OCI-LY3 (cell line): Measurements from ENCODE around the gene SKAP2.

ENCODE experiments used
- H2AFZ ChIP-seq: fragments of 200-600, 300-600 bp; shearing (Covaris generic); 2 replicates; pipeline ENCODE4 v1.6.0; 2014; ENCODE audit warnings: antibody characterized with exemption, low read depth, low read length
- H3K27ac ChIP-seq: fragments of 200-600, 300-600 bp; sonication (generic); 2 replicates; pipeline ENCODE4 v1.5.1; 2014; ENCODE audit warnings: mild to moderate bottlenecking, low read length, moderate library complexity, mixed read lengths
- H3K27me3 ChIP-seq: fragments of 200-600, 300-600 bp; sonication (generic); 2 replicates; pipeline ENCODE4 v1.6.1; 2014; ENCODE audit warnings: low read depth, low read length, mixed read lengths
- H3K36me3 ChIP-seq: fragments of 200-600, 300-600 bp; sonication (generic); replicated peaks from 2 replicates; pipeline ENCODE3; 2014; ENCODE audit warnings: low read depth, low read length, mixed read lengths
- H3K4me1 ChIP-seq: fragments of 300-600, 200-600 bp; sonication (generic); 2 replicates; pipeline ENCODE4 v1.6.1; 2014; ENCODE audit warnings: low read length, mixed read lengths
- H3K4me2 ChIP-seq: fragments of 200-600, 300-600 bp; sonication (generic); 2 replicates; pipeline ENCODE4 v1.6.1; 2014; ENCODE audit warnings: low read length, mixed read lengths
- H3K4me3 ChIP-seq: fragments of 300-600, 200-600 bp; sonication (generic); 2 replicates; pipeline ENCODE4 v1.5.1; 2014; ENCODE audit warnings: antibody characterized with exemption, mild to moderate bottlenecking, low read length, moderate library complexity
- H3K79me2 ChIP-seq: fragments of 300-600, 200-600 bp; shearing (Covaris generic); 2 replicates; pipeline ENCODE4 v1.6.1; 2014; ENCODE audit warnings: mild to moderate bottlenecking, low read length, mixed read lengths
- H3K9ac ChIP-seq: fragments of 300-600, 200-600 bp; shearing (Covaris generic); 2 replicates; pipeline ENCODE4 v1.6.0; 2014; ENCODE audit warnings: mild to moderate bottlenecking, low read length, moderate library complexity
- H3K9me3 ChIP-seq: fragments of 200-600, 300-600 bp; shearing (Covaris generic); 2 replicates; pipeline ENCODE4 v1.6.1; 2014; ENCODE audit warnings: low read length, mixed read lengths; ENCODE audit not compliant: insufficient read depth
- H4K20me1 ChIP-seq: fragments of 200-600, 300-600 bp; sonication (generic); 2 replicates; pipeline ENCODE4 v1.6.1; 2016; ENCODE audit warnings: low read length, mixed read lengths; ENCODE audit not compliant: insufficient read depth
- CTCF ChIP-seq: fragments of 200-600, 300-600 bp; sonication (generic); IDR thresholded peaks from 2 replicates; pipeline ENCODE4 v1.5.1; 2014; ENCODE audit warnings: antibody characterized with exemption, low read length, low read depth
- EZH2phosphoT487 ChIP-seq: fragments of 200-600 bp; shearing (Covaris generic); IDR thresholded peaks from 2 replicates; pipeline ENCODE4 v1.6.1; 2018; ENCODE audit warnings: antibody characterized with exemption, mixed run types, low read depth

Gene SKAP2

GRCh38 chr7:26858241-26858715, 6.1 kb downstream of the SKAP2 start:
- peaks cover 35% of the 10 kb centered on the region for H4K20me1 ChIP-seq
- no peak overlapping the region for H2AFZ ChIP-seq
- peaks cover 53% of the 10 kb centered on the region for H3K79me2 ChIP-seq
- H3K9ac ChIP-seq = no peak overlapping the region; the same call in 1 of the 2 replicates
- H3K4me2 ChIP-seq = peak overlapping the region; percentile 98
- no peak overlapping the region for H3K27ac ChIP-seq
- TF ChIP-seq CTCF = no peak
- no peak for TF ChIP-seq EZH2phosphoT487
- peak overlapping the region; percentile 76 for H3K4me3 ChIP-seq
- H3K36me3 ChIP-seq = peaks cover 2% of the 10 kb centered on the region
- no peaks in the 10 kb centered on the region for H3K9me3 ChIP-seq
- no peaks in the 10 kb centered on the region for H3K27me3 ChIP-seq
- H3K4me1 ChIP-seq = peaks cover 50% of the 10 kb centered on the region

GRCh38 chr7:26857506-26858240, 6.7 kb downstream of the SKAP2 start:
- H3K27me3 ChIP-seq = no peaks in the 10 kb centered on the region
- H3K36me3 ChIP-seq = peaks cover 3% of the 10 kb centered on the region
- H2AFZ ChIP-seq = no peak overlapping the region
- peaks cover 47% of the 10 kb centered on the region for H3K4me1 ChIP-seq
- TF ChIP-seq EZH2phosphoT487 (no peak), CTCF (no peak)
- H3K4me2 ChIP-seq = peak overlapping the region; percentile 98
- peaks cover 47% of the 10 kb centered on the region for H3K79me2 ChIP-seq
- H3K27ac ChIP-seq = no peak overlapping the region
- peak overlapping the region; percentile 12 for H3K9ac ChIP-seq
- peak overlapping the region; percentile 76 for H3K4me3 ChIP-seq
- H4K20me1 ChIP-seq = peaks cover 35% of the 10 kb centered on the region
- H3K9me3 ChIP-seq = no peaks in the 10 kb centered on the region

GRCh38 chr7:26857170-26857505, 7.3 kb downstream of the SKAP2 start:
- Histone ChIP-seq H3K4me1 (peaks cover 43% of the 10 kb centered on the region), H2AFZ (no peak overlapping the region), H3K9ac (peak overlapping the region; percentile 12), H3K36me3 (peaks cover 7% of the 10 kb centered on the region), H3K4me3 (peak overlapping the region; percentile 76), H3K4me2 (peak overlapping the region; percentile 98), H3K27ac (no peak overlapping the region), H3K79me2 (peaks cover 42% of the 10 kb centered on the region), H3K27me3 (no peaks in the 10 kb centered on the region), H3K9me3 (no peaks in the 10 kb centered on the region), H4K20me1 (peaks cover 35% of the 10 kb centered on the region)
- TF ChIP-seq CTCF = no peak
- no peak for TF ChIP-seq EZH2phosphoT487

- Histone ChIP-seq H2AFZ (no peak overlapping the region), H3K27ac (no peak overlapping the region), H3K27me3 (no peaks in the 10 kb centered on the region), H3K79me2 (peaks cover 36% of the 10 kb centered on the region), H3K9ac (peak overlapping the region; percentile 11; the same call in 1 of the 2 replicates), H3K4me3 (peak overlapping the region; percentile 76), H3K36me3 (peaks cover 7% of the 10 kb centered on the region), H3K4me2 (peak overlapping the region; percentile 98), H3K9me3 (no peaks in the 10 kb centered on the region), H4K20me1 (peaks cover 35% of the 10 kb centered on the region), H3K4me1 (peaks cover 39% of the 10 kb centered on the region)
- TF ChIP-seq CTCF = no peak
- no peak for TF ChIP-seq EZH2phosphoT487
Observed at GRCh38 chr7:26856176-26856985, 8.0 kb downstream of the SKAP2 start.
